HepG2 (cell line): ENCODE results near the gene PLXNA4. TPM values are rescaled to one million over a fixed set of nuclear protein-coding genes. Genes with fewer than 3 reads are reported as not detected.

Experiments
- ATAC-seq: fragments of 200-7000 bp; cut with Tn5 transposase; 3 replicates; pipeline ENCODE4 v1.9.1; 2020; ENCODE audit warnings: mild to moderate bottlenecking, moderate library complexity
- BruUV-seq: library from RNA; stranded (reverse); fragments of 400-500 nt; replicated peaks from 2 replicates; lab custom pipeline; 2021; lab: Mats Ljungman, UMichigan
- CTCF ChIA-PET: fragments of 300-600 bp; formaldehyde crosslinking; extraction: SDS; loops from one replicate; lab custom pipeline; 2021; ENCODE audit warnings: low total read pairs, inconsistent platforms, low intra/inter-chr PET ratio; lab: Yijun Ruan, JAX
- POLR2A ChIA-PET: fragments of 350-600 bp; sonication (Branson Sonifier 250); formaldehyde crosslinking; loops from one replicate; lab custom pipeline; 2020; ENCODE audit warnings: antibody characterized with exemption, inconsistent platforms; lab: Yijun Ruan, JAX
- DNase-seq: peaks from one replicate; pipeline ENCODE4 v3.0.0-alpha.2; 2015; ENCODE audit warnings: low spot score
- FAIRE-seq: peaks from 3 replicates; lab custom pipeline; 2011; peaks lifted over from hg19 to GRCh38; lab: Jason Lieb, UNC
- H2AFZ ChIP-seq: one replicate; pipeline ENCODE4 v1.6.1; 2011; ENCODE audit warnings: low read length, inconsistent platforms
- H3K27ac ChIP-seq: fragments of 300-600 bp; 3 replicates; pipeline ENCODE4 v1.8.0; 2011; ENCODE audit warnings: mixed run types, mild to moderate bottlenecking, mixed read lengths, low read length, inconsistent platforms; ENCODE audit not compliant: insufficient read depth; ENCODE audit errors: extremely low read length
- H3K27me3 ChIP-seq, 2 experiments: fragments of 200-600 bp in 1 of 2; 2 replicates in 1 of 2; 3 replicates in 1 of 2; pipeline versions ENCODE4 v1.6.0 to v1.8.0; 2011; ENCODE audit warnings: low read length in 2 of 2, mild to moderate bottlenecking in 2 of 2, moderate library complexity in 2 of 2, inconsistent platforms in 1 of 2; ENCODE audit not compliant: insufficient read depth in 2 of 2, control insufficient read depth in 1 of 2
- H3K36me3 ChIP-seq, 2 experiments: fragments of 200-600 bp in 1 of 2; replicated peaks in 1 of 2; 2 replicates in 1 of 2; 3 replicates in 1 of 2; pipeline versions ENCODE4 v1.5.1 to v1.8.0; 2011; ENCODE audit warnings: low read length in 2 of 2, inconsistent platforms in 1 of 2; ENCODE audit not compliant: insufficient read depth in 2 of 2, control insufficient read depth in 1 of 2
- H3K4me1 ChIP-seq: 2 replicates; pipeline ENCODE4 v1.5.1; 2012; ENCODE audit warnings: low read length, inconsistent platforms; ENCODE audit not compliant: insufficient read depth
- H3K4me2 ChIP-seq: 2 replicates; pipeline ENCODE4 v1.6.0; 2011; ENCODE audit warnings: low read depth, low read length, inconsistent platforms
- H3K4me3 ChIP-seq, 3 experiments: fragments of 200-600 bp in 1 of 3; sonication (generic), shearing (Covaris generic) in 1 of 3; replicated peaks in 1 of 3; 2 replicates each; pipeline ENCODE4 v1.5.1; 2011 to 2016; ENCODE audit warnings: low read length in 3 of 3, inconsistent platforms in 2 of 3, low read depth in 2 of 3, mild to moderate bottlenecking in 2 of 3, control low read depth in 1 of 3, mixed read lengths in 1 of 3; ENCODE audit not compliant: insufficient read depth in 1 of 3
- H3K79me2 ChIP-seq: one replicate; pipeline ENCODE4 v1.6.1; 2011; ENCODE audit warnings: low read length, inconsistent platforms; ENCODE audit not compliant: insufficient read depth
- H3K9ac ChIP-seq: 2 replicates; pipeline ENCODE4 v1.6.0; 2011; ENCODE audit warnings: mild to moderate bottlenecking, low read depth, low read length, inconsistent platforms; ENCODE audit not compliant: insufficient read depth
- H3K9me3 ChIP-seq: 2 replicates; pipeline ENCODE4 v1.5.1; 2012; ENCODE audit warnings: mild to moderate bottlenecking, low read length
- H4K20me1 ChIP-seq: 2 replicates; pipeline ENCODE4 v1.6.0; 2011; ENCODE audit warnings: inconsistent platforms, mild to moderate bottlenecking, low read length, moderate library complexity; ENCODE audit not compliant: insufficient read depth
- DR1 ChIP-seq: sonication (generic); formaldehyde crosslinking; IDR thresholded peaks from 2 replicates; pipeline ENCODE4 v1.8.0; 2021; ENCODE audit warnings: mild to moderate bottlenecking, missing genetic modification reagents, inconsistent platforms
- GABPA ChIP-seq, 2 experiments: IDR thresholded peaks; 2 replicates each; pipeline ENCODE4 v1.6.1; 2011 to 2016; ENCODE audit warnings: low read depth in 2 of 2, low read length in 1 of 2, missing biosample characterization in 1 of 2, missing genetic modification characterization in 1 of 2
- ZNF616 ChIP-seq: sonication (generic); formaldehyde crosslinking; IDR thresholded peaks from 2 replicates; pipeline ENCODE4 v1.5.0; 2020; ENCODE audit warnings: low read depth, mild to moderate bottlenecking, missing genetic modification reagents
- ZNF724P ChIP-seq: sonication (generic); formaldehyde crosslinking; IDR thresholded peaks from 2 replicates; pipeline ENCODE4 v1.8.0; 2022; ENCODE audit warnings: missing genetic modification reagents, borderline replicate concordance
- ZSCAN12 ChIP-seq: sonication (generic); formaldehyde crosslinking; IDR thresholded peaks from 2 replicates; pipeline ENCODE4 v1.9.0; 2021; ENCODE audit warnings: mild to moderate bottlenecking, missing genetic modification reagents
- WGBS: methylation state at CpG from one replicate; pipeline ENCODE4 v1.1.6; 2017; ENCODE audit warnings: low lambda C conversion rate; 5-methylcytosine and 5-hydroxymethylcytosine counted together
- in situ Hi-C: cut with HindIII; loops from 2 replicates; pipeline ENCODE4 v1.10.0; 2017; ENCODE audit warnings: low pct_unique_long_range_greater_than_20kb; ENCODE audit not compliant: extremely low pct_ligation_motif_present
- intact Hi-C: fragments of 100-400 bp; cut with micrococcal nuclease; formaldehyde crosslinking; loops from one replicate; pipeline ENCODE4 v1.10.0; 2022; ENCODE audit not compliant: unreplicated experiment
- polyA plus RNA-seq, 8 experiments: library from polyadenylated mRNA; depleted of rRNA in 3 of 8; stranded (reverse) in 7 of 8; unstranded in 1 of 8; fragments of >200 nt; fragmentation: Illumina TruSeq in 4 of 8; extraction: Trizol in 4 of 8; gene quantifications; 2 replicates each; pipeline versions ENCODE4 v1.2.1 to v1.2.3, GENCODE V29; 2011 to 2016; ENCODE audit warnings: low read depth in 4 of 8, missing spikeins in 1 of 8, mixed read lengths in 1 of 8; ENCODE audit not compliant: insufficient read depth in 1 of 8
- total RNA-seq, 5 experiments: library from RNA; depleted of rRNA; stranded (reverse); fragments of >200 nt; fragmentation: Illumina TruSeq; extraction: Trizol; gene quantifications; 2 replicates each; pipeline ENCODE4 v1.2.3, GENCODE V29; 2016; ENCODE audit warnings: low read depth in 1 of 5
- TF ChIP-seq, protein P1 (sequence below): IDR thresholded peaks from 2 replicates; pipeline ENCODE4 v1.6.1; 2016
- TF ChIP-seq, protein P2 (sequence below), 2 experiments: IDR thresholded peaks; 2 replicates each; pipeline ENCODE4 v1.6.1; 2011 to 2012; ENCODE audit warnings: low read length in 2 of 2, borderline replicate concordance in 1 of 2, low read depth in 1 of 2, mild to moderate bottlenecking in 1 of 2, moderate library complexity in 1 of 2

Gene PLXNA4
- total and polyA plus RNA-seq, 2 of the 13 experiments (the other 11 are each of a cell fraction or from before 2014, with no cell fraction given), result 0.01 to 0.04 TPM

DNA sequence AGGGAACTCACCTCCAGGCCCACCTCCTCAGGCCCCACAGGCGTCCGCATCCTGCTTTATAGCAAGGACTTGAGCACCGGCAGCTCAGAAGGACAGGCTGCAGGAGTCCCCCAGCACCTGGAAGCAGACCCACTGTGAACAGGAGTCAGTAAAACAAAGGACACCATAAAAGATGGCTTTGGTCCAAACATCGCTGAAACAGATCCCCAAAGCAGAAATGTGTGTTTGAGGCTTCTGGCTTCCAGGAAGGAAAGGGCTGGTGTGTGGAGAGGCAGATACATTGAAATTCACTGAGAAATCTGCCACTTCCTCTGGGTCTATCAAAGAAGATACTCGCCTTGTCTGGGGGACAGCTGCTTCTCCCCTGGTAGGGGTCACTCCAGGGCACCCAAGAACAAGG lies 286.2 kb downstream of the PLXNA4 start:
- 0 out of 5 replicates have a peak, but pooled peaks cover 0 to 2% of the 10 kb centered on the region in 2 experiments for H3K27me3 ChIP-seq
- ATAC-seq (no peak), DNase-seq (no peak), FAIRE-seq (no peak)
- H3K9ac ChIP-seq, result no peak overlapping the region
- intact Hi-C loops (no loop called here), in situ Hi-C loops (no loop called here)
- 14% methylated on average over 2 of the region's 5 CpGs for WGBS
- H3K4me1 ChIP-seq, result peaks cover 26% of the 10 kb centered on the region
- no peak overlapping the region for H3K27ac ChIP-seq
- no peaks in the 10 kb centered on the region for H4K20me1 ChIP-seq
- TF ChIP-seq ZNF616 (CRISPR knock-in tag) (no peak), ZSCAN12 (CRISPR knock-in tag) (no peak), GABPA (IDR thresholded peaks at IDR 0.05; ENCODE audit: low read depth, low read length) (no peak), GABPA (CRISPR knock-in tag; IDR thresholded peaks at IDR 0.05; ENCODE audit: low read depth) (no peak), ZNF724P (CRISPR knock-in tag) (no peak), DR1 (CRISPR knock-in tag) (no peak)
- TF ChIP-seq, protein P1, sequence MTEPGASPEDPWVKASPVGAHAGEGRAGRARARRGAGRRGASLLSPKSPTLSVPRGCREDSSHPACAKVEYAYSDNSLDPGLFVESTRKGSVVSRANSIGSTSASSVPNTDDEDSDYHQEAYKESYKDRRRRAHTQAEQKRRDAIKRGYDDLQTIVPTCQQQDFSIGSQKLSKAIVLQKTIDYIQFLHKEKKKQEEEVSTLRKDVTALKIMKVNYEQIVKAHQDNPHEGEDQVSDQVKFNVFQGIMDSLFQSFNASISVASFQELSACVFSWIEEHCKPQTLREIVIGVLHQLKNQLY (CRISPR knock-in tag), result no peak
- TF ChIP-seq, protein P2, sequence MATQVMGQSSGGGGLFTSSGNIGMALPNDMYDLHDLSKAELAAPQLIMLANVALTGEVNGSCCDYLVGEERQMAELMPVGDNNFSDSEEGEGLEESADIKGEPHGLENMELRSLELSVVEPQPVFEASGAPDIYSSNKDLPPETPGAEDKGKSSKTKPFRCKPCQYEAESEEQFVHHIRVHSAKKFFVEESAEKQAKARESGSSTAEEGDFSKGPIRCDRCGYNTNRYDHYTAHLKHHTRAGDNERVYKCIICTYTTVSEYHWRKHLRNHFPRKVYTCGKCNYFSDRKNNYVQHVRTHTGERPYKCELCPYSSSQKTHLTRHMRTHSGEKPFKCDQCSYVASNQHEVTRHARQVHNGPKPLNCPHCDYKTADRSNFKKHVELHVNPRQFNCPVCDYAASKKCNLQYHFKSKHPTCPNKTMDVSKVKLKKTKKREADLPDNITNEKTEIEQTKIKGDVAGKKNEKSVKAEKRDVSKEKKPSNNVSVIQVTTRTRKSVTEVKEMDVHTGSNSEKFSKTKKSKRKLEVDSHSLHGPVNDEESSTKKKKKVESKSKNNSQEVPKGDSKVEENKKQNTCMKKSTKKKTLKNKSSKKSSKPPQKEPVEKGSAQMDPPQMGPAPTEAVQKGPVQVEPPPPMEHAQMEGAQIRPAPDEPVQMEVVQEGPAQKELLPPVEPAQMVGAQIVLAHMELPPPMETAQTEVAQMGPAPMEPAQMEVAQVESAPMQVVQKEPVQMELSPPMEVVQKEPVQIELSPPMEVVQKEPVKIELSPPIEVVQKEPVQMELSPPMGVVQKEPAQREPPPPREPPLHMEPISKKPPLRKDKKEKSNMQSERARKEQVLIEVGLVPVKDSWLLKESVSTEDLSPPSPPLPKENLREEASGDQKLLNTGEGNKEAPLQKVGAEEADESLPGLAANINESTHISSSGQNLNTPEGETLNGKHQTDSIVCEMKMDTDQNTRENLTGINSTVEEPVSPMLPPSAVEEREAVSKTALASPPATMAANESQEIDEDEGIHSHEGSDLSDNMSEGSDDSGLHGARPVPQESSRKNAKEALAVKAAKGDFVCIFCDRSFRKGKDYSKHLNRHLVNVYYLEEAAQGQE (IDR thresholded peaks at IDR 0.05; ENCODE audit: borderline replicate concordance in 1 of 2, low read depth in 1 of 2, low read length in 2 of 2), result no peak
- H3K4me2 ChIP-seq, result no peak overlapping the region
- H2AFZ ChIP-seq, result no peak overlapping the region
- H3K9me3 ChIP-seq, result no peaks in the 10 kb centered on the region
- H3K36me3 ChIP-seq, result no peaks in the 10 kb centered on the region
- BruUV-seq, result no TSS peak
- no peaks in the 10 kb centered on the region for H3K79me2 ChIP-seq
- no peak overlapping the region for H3K4me3 ChIP-seq
- POLR2A ChIA-PET, result no interaction called here
- CTCF ChIA-PET, result no interaction called here
